IMR-90 (cell line): ENCODE measurements around the gene PRR32. TPM values are rescaled to one million over a fixed set of nuclear protein-coding genes. Genes with fewer than 3 reads are reported as not detected.

Experiments
- ATAC-seq: fragments of 200-7000 bp; cut with Tn5 transposase; 2 replicates; pipeline ENCODE4 v1.9.1; 2020; ENCODE audit warnings: low read depth, mild to moderate bottlenecking, moderate library complexity
- BruUV-seq: library from RNA; stranded (reverse); fragments of 400-500 nt; replicated peaks from 2 replicates; lab custom pipeline; 2021; lab: Mats Ljungman, UMichigan
- CTCF ChIA-PET: fragments of 300-600 bp; formaldehyde crosslinking; extraction: SDS; loops from one replicate; lab custom pipeline; 2021; ENCODE audit warnings: antibody characterized with exemption; lab: Yijun Ruan, JAX
- POLR2A ChIA-PET: fragments of 300-600 bp; sonication (Branson Sonifier 250); formaldehyde crosslinking; loops from one replicate; lab custom pipeline; 2022; ENCODE audit warnings: antibody characterized with exemption; ENCODE audit not compliant: unreplicated experiment; lab: Charles Lee
- DNase-seq: peaks from one replicate; pipeline ENCODE4 v3.0.0; 2013
- H2AFZ ChIP-seq: replicated peaks from 2 replicates; pipeline ENCODE3; 2013; ENCODE audit warnings: low read length, mild to moderate bottlenecking; ENCODE audit not compliant: poor library complexity
- H2AK5ac ChIP-seq: 2 replicates; pipeline ENCODE4 v1.6.1; 2013; ENCODE audit warnings: low read depth, low read length, inconsistent platforms
- H2AK9ac ChIP-seq: replicated peaks from 2 replicates; pipeline ENCODE3; 2013; ENCODE audit warnings: mild to moderate bottlenecking, low read depth, low read length, moderate library complexity; ENCODE audit not compliant: poor library complexity
- H2BK120ac ChIP-seq: 2 replicates; pipeline ENCODE4 v1.6.1; 2013; ENCODE audit warnings: low read depth, low read length, inconsistent platforms
- H2BK15ac ChIP-seq: 3 replicates; pipeline ENCODE4 v1.6.1; 2013; ENCODE audit warnings: low read depth, low read length, inconsistent platforms
- H2BK20ac ChIP-seq: 2 replicates; pipeline ENCODE4 v1.6.1; 2013; ENCODE audit warnings: low read depth, mild to moderate bottlenecking, inconsistent platforms, low read length, moderate library complexity
- H2BK5ac ChIP-seq: 2 replicates; pipeline ENCODE4 v1.6.1; 2013; ENCODE audit warnings: mild to moderate bottlenecking, low read depth, low read length, inconsistent platforms; ENCODE audit not compliant: poor library complexity, severe bottlenecking
- H3K14ac ChIP-seq: replicated peaks from 2 replicates; pipeline ENCODE4 v1.6.1; 2013; ENCODE audit warnings: low read depth, low read length, inconsistent platforms
- H3K18ac ChIP-seq: 2 replicates; pipeline ENCODE4 v1.6.1; 2013; ENCODE audit warnings: low read depth, low read length, control low read depth
- H3K23ac ChIP-seq: 2 replicates; pipeline ENCODE4 v1.6.1; 2013; ENCODE audit warnings: low read depth, low read length, inconsistent platforms
- H3K27ac ChIP-seq: 2 replicates; pipeline ENCODE4 v1.5.1; 2013; ENCODE audit warnings: mild to moderate bottlenecking, control low read depth, low read length; ENCODE audit not compliant: insufficient read depth
- H3K27me3 ChIP-seq: 2 replicates; pipeline ENCODE4 v1.6.1; 2013; ENCODE audit warnings: low read length; ENCODE audit not compliant: control insufficient read depth, insufficient read depth
- H3K36me3 ChIP-seq: 2 replicates; pipeline ENCODE4 v1.6.1; 2013; ENCODE audit warnings: low read length, mixed read lengths; ENCODE audit not compliant: control insufficient read depth, insufficient read depth
- H3K4ac ChIP-seq: 2 replicates; pipeline ENCODE4 v1.6.1; 2013; ENCODE audit warnings: low read depth, low read length, inconsistent platforms
- H3K4me1 ChIP-seq: 2 replicates; pipeline ENCODE4 v1.6.1; 2013; ENCODE audit warnings: low read length, mixed read lengths; ENCODE audit not compliant: control insufficient read depth, insufficient read depth
- H3K4me2 ChIP-seq: 2 replicates; pipeline ENCODE4 v1.6.1; 2013; ENCODE audit warnings: low read depth, mild to moderate bottlenecking, control low read depth, low read length, moderate library complexity
- H3K4me3 ChIP-seq: 2 replicates; pipeline ENCODE4 v1.5.1; 2013; ENCODE audit warnings: low read depth, mild to moderate bottlenecking, control low read depth, low read length, moderate library complexity; ENCODE audit not compliant: insufficient read depth
- H3K56ac ChIP-seq: 2 replicates; pipeline ENCODE4 v1.6.1; 2013; ENCODE audit warnings: low read length, inconsistent platforms; ENCODE audit not compliant: insufficient read depth; ENCODE audit errors: extremely low read depth
- H3K79me1 ChIP-seq, 2 experiments: 2 replicates each; pipeline ENCODE4 v1.6.1; 2013; ENCODE audit warnings: low read length in 2 of 2, inconsistent platforms in 1 of 2, low read depth in 1 of 2
- H3K9ac ChIP-seq: 2 replicates; pipeline ENCODE4 v1.6.1; 2013; ENCODE audit warnings: low read depth, low read length, control low read depth
- H3K9me1 ChIP-seq: 2 replicates; pipeline ENCODE4 v1.6.1; 2013; ENCODE audit warnings: low read length, inconsistent platforms; ENCODE audit not compliant: insufficient read depth
- H3K9me3 ChIP-seq: 2 replicates; pipeline ENCODE4 v1.6.1; 2013; ENCODE audit warnings: low read length; ENCODE audit not compliant: control insufficient read depth, insufficient read depth
- H4K20me1 ChIP-seq: 2 replicates; pipeline ENCODE4 v1.6.1; 2013; ENCODE audit warnings: low read length, inconsistent platforms; ENCODE audit not compliant: insufficient read depth
- H4K5ac ChIP-seq: 2 replicates; pipeline ENCODE4 v1.6.1; 2013; ENCODE audit warnings: mild to moderate bottlenecking, low read depth, low read length, control low read depth
- H4K8ac ChIP-seq, 2 experiments: 2 replicates each; pipeline ENCODE4 v1.6.1; 2013; ENCODE audit warnings: low read depth in 2 of 2, low read length in 2 of 2, control low read depth in 1 of 2, inconsistent platforms in 1 of 2
- H4K91ac ChIP-seq: 2 replicates; pipeline ENCODE4 v1.6.1; 2013; ENCODE audit warnings: low read depth, low read length, inconsistent platforms; ENCODE audit not compliant: insufficient read depth
- BHLHE40 ChIP-seq: fragments of 150-350 bp; IDR thresholded peaks from 2 replicates; pipeline ENCODE4 v1.6.1; 2016; ENCODE audit warnings: mild to moderate bottlenecking, low read depth, low read length
- CEBPB ChIP-seq: IDR thresholded peaks from 2 replicates; pipeline ENCODE4 v1.6.1; 2012; ENCODE audit warnings: low read depth, low read length, improper control_type of control experiment
- CHD1 ChIP-seq: IDR thresholded peaks from 2 replicates; pipeline ENCODE4 v1.6.1; 2012; ENCODE audit warnings: low read depth, low read length, improper control_type of control experiment
- FOS ChIP-seq: fragments of 150-350 bp; IDR thresholded peaks from 2 replicates; pipeline ENCODE4 v1.6.1; 2016; ENCODE audit warnings: low read depth, low read length
- MAFK ChIP-seq: IDR thresholded peaks from 2 replicates; pipeline ENCODE4 v1.6.1; 2012; ENCODE audit warnings: low read depth, low read length, improper control_type of control experiment
- MAZ ChIP-seq: IDR thresholded peaks from 2 replicates; pipeline ENCODE4 v1.6.1; 2012; ENCODE audit warnings: low read depth, mild to moderate bottlenecking, low read length, improper control_type of control experiment, moderate library complexity, borderline replicate concordance
- MXI1 ChIP-seq: IDR thresholded peaks from 2 replicates; pipeline ENCODE4 v1.6.1; 2012; ENCODE audit warnings: low read depth, mild to moderate bottlenecking, low read length, moderate library complexity, borderline replicate concordance
- NFE2L2 ChIP-seq: fragments of 150-350 bp; IDR thresholded peaks from 2 replicates; pipeline ENCODE4 v1.6.1; 2016; ENCODE audit warnings: low read depth, mild to moderate bottlenecking, low read length
- POLR2A ChIP-seq: IDR thresholded peaks from 2 replicates; pipeline ENCODE4 v1.6.1; 2012; ENCODE audit warnings: mild to moderate bottlenecking, low read depth, low read length
- RAD21 ChIP-seq: IDR thresholded peaks from 2 replicates; pipeline ENCODE4 v1.6.1; 2012; ENCODE audit warnings: low read length, improper control_type of control experiment
- RCOR1 ChIP-seq: IDR thresholded peaks from 2 replicates; pipeline ENCODE4 v1.6.1; 2012; ENCODE audit warnings: mild to moderate bottlenecking, low read length, improper control_type of control experiment; ENCODE audit not compliant: insufficient replicate concordance
- RFX5 ChIP-seq: IDR thresholded peaks from 2 replicates; pipeline ENCODE4 v1.8.0; 2012; ENCODE audit warnings: low read depth, mild to moderate bottlenecking, low read length, moderate library complexity
- SMC3 ChIP-seq: fragments of 150-350 bp; IDR thresholded peaks from 2 replicates; pipeline ENCODE4 v1.6.1; 2016; ENCODE audit warnings: low read depth, mild to moderate bottlenecking, antibody characterized with exemption, low read length, moderate library complexity
- WGBS, 2 experiments: methylation state at CpG; one replicate each; pipeline versions ENCODE4 v1.1.5 to v1.1.7; 2013; ENCODE audit warnings: missing lambda C conversion rate in 2 of 2; ENCODE audit not compliant: insufficient read length in 1 of 2; ENCODE audit errors: extremely low coverage in 2 of 2; 5-methylcytosine and 5-hydroxymethylcytosine counted together
- dilution Hi-C: fragments of 300-500 bp; cut with HindIII; formaldehyde crosslinking; loops from one replicate; pipeline ENCODE4 v1.14.3; 2018; ENCODE audit warnings: low sequenced_read_pairs; ENCODE audit not compliant: unreplicated experiment
- in situ Hi-C: fragments of 300-500 bp; cut with MboI; formaldehyde crosslinking; loops from 3 replicates; pipeline ENCODE4 v1.14.3; 2019; ENCODE audit warnings: low sequenced_read_pairs, inconsistent platforms, mixed read lengths
- intact Hi-C: fragments of 100-400 bp; cut with micrococcal nuclease; formaldehyde crosslinking; loops from 2 replicates; pipeline ENCODE4 v1.10.0; 2022
- polyA plus RNA-seq, 3 experiments: library from polyadenylated mRNA; depleted of rRNA; stranded (reverse); fragments of >200 nt; gene quantifications; 2 replicates each; pipeline ENCODE4 v1.2.3, GENCODE V29; 2012; ENCODE audit warnings: low replicate concordance in 1 of 3
- total RNA-seq: library from RNA; depleted of rRNA; stranded (reverse); fragments of >200 nt; gene quantifications from 2 replicates; pipeline ENCODE4 v1.2.3, GENCODE V29; 2012
- TF ChIP-seq, protein P1 (sequence below): conservative IDR thresholded peaks from 2 replicates; pipeline ENCODE4 v1.5.1; 2012; ENCODE audit warnings: mild to moderate bottlenecking, low read depth, low read length, improper control_type of control experiment
- TF ChIP-seq, protein P2 (sequence below): fragments of 150-350 bp; IDR thresholded peaks from 2 replicates; pipeline ENCODE4 v1.6.1; 2016; ENCODE audit warnings: low read depth, mild to moderate bottlenecking, low read length, moderate library complexity, borderline replicate concordance
- TF ChIP-seq, protein P3 (sequence below): fragments of 150-350 bp; IDR thresholded peaks from 2 replicates; pipeline ENCODE4 v1.6.1; 2017; ENCODE audit warnings: mild to moderate bottlenecking, antibody characterized with exemption, low read length, low read depth

Gene PRR32
- total and polyA plus RNA-seq, 2 of the 4 experiments (the other 2 are of a cell fraction): not detected

DNA sequence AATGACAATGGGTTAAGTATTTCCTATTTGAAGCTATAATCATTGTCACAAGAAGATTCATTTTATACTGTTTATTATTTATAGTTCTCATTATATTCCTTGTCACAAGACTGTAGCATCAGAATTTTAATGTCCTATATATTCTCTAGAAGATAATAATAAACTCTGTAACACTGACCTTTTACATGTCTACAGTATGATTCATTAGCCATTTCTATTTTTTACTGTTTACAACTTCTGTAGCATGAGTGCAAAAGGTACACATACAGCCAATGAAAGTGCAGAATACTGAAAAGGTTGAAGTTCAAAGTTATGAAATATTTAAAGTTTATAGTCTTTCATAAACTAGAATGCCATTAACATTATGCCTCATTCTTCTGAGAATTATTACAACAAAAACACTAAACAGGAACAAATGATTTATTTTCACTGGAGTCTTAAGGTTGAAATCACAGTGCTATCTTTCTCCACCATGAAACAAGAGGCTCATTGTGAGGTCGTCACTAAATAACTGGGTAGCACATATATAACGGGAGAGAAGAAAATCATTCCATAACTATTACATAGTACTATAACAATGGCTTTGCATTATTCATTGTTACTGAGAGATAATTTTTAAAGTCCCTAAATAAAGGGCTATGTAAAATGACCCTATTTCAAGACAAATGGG, 4.9 kb downstream of the PRR32 start:
- CTCF ChIA-PET: no interaction called here
- in situ Hi-C loops: no loop called here
- no peak overlapping the region for H2BK15ac ChIP-seq
- no peak overlapping the region for H2BK120ac ChIP-seq
- no peak overlapping the region for H3K4me3 ChIP-seq
- no peak overlapping the region for H4K8ac ChIP-seq
- no peaks in the 10 kb centered on the region for H3K27me3 ChIP-seq
- no peak overlapping the region for H3K18ac ChIP-seq
- no TSS peak for BruUV-seq
- H3K56ac ChIP-seq: no peak overlapping the region
- H3K14ac ChIP-seq: no peak overlapping the region
- intact Hi-C loops: no loop called here
- no peak overlapping the region for H2AK5ac ChIP-seq
- H2BK20ac ChIP-seq: no peak overlapping the region
- H3K9ac ChIP-seq: no peak overlapping the region
- WGBS, 2 experiments: no CpG with 5 or more reads among the region's 2 CpGs
- H3K23ac ChIP-seq: no peak overlapping the region
- no peak overlapping the region for H2AFZ ChIP-seq
- H3K4ac ChIP-seq: no peak overlapping the region
- TF ChIP-seq SMC3 (no peak), MXI1 (no peak), CEBPB (no peak), RFX5 (no peak), RCOR1 (no peak), FOS (no peak), NFE2L2 (no peak), RAD21 (no peak), CHD1 (no peak), POLR2A (no peak), MAFK (no peak), MAZ (no peak), BHLHE40 (no peak)
- TF ChIP-seq, protein P1, sequence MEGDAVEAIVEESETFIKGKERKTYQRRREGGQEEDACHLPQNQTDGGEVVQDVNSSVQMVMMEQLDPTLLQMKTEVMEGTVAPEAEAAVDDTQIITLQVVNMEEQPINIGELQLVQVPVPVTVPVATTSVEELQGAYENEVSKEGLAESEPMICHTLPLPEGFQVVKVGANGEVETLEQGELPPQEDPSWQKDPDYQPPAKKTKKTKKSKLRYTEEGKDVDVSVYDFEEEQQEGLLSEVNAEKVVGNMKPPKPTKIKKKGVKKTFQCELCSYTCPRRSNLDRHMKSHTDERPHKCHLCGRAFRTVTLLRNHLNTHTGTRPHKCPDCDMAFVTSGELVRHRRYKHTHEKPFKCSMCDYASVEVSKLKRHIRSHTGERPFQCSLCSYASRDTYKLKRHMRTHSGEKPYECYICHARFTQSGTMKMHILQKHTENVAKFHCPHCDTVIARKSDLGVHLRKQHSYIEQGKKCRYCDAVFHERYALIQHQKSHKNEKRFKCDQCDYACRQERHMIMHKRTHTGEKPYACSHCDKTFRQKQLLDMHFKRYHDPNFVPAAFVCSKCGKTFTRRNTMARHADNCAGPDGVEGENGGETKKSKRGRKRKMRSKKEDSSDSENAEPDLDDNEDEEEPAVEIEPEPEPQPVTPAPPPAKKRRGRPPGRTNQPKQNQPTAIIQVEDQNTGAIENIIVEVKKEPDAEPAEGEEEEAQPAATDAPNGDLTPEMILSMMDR: no peak
- TF ChIP-seq, protein P2, sequence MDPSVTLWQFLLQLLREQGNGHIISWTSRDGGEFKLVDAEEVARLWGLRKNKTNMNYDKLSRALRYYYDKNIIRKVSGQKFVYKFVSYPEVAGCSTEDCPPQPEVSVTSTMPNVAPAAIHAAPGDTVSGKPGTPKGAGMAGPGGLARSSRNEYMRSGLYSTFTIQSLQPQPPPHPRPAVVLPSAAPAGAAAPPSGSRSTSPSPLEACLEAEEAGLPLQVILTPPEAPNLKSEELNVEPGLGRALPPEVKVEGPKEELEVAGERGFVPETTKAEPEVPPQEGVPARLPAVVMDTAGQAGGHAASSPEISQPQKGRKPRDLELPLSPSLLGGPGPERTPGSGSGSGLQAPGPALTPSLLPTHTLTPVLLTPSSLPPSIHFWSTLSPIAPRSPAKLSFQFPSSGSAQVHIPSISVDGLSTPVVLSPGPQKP: no peak
- TF ChIP-seq, protein P3, sequence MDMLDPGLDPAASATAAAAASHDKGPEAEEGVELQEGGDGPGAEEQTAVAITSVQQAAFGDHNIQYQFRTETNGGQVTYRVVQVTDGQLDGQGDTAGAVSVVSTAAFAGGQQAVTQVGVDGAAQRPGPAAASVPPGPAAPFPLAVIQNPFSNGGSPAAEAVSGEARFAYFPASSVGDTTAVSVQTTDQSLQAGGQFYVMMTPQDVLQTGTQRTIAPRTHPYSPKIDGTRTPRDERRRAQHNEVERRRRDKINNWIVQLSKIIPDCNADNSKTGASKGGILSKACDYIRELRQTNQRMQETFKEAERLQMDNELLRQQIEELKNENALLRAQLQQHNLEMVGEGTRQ: no peak
- H3K9me3 ChIP-seq: no peaks in the 10 kb centered on the region
- no peaks in the 10 kb centered on the region for H3K4me1 ChIP-seq
- H2AK9ac ChIP-seq: no peak overlapping the region
- H3K36me3 ChIP-seq: no peaks in the 10 kb centered on the region
- no peaks in the 10 kb centered on the region for H3K79me1 ChIP-seq
- no peak overlapping the region for H4K91ac ChIP-seq
- H4K5ac ChIP-seq: no peak overlapping the region
- no peak for DNase-seq
- no peak overlapping the region for H2BK5ac ChIP-seq
- no peaks in the 10 kb centered on the region for H3K9me1 ChIP-seq
- dilution Hi-C loops: no loop called here
- H3K27ac ChIP-seq: no peak overlapping the region
- no peak for ATAC-seq
- POLR2A ChIA-PET: no interaction called here
- H4K20me1 ChIP-seq: no peaks in the 10 kb centered on the region
- H3K4me2 ChIP-seq: no peak overlapping the region
